LNCAP (cell line): ENCODE results near the gene KRTAP20-3.

Source experiments
- TF ChIP-seq, protein P1 (sequence below): fragments of 450-650 bp; IDR thresholded peaks from 2 replicates; pipeline ENCODE4 v1.5.1; 2017; ENCODE audit warnings: mild to moderate bottlenecking

The KRTAP20-3 gene

DNA sequence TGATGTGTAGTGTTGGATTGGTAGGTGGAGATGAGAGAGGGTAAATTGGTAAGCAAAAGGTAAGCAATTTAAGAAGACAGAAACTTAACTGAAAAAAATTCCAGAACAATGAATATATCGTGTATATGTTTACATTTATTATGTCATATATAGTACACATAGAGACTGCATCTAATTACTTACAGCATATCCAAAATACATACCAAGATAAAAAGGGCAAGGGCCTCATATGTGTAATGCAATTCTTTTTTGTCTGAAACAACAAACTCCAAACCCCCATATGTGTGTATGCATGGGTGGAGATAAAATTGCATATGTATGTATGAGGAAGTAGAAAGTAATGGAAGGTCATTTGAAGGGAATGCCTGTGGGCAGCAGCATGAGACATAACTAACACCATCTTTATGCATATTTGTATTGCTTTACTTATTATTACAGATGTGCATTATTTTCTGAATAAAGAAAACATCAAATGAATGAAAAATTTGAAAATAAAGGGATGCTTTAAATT lies 4.3 kb downstream of the KRTAP20-3 start:
- TF ChIP-seq, protein P1, sequence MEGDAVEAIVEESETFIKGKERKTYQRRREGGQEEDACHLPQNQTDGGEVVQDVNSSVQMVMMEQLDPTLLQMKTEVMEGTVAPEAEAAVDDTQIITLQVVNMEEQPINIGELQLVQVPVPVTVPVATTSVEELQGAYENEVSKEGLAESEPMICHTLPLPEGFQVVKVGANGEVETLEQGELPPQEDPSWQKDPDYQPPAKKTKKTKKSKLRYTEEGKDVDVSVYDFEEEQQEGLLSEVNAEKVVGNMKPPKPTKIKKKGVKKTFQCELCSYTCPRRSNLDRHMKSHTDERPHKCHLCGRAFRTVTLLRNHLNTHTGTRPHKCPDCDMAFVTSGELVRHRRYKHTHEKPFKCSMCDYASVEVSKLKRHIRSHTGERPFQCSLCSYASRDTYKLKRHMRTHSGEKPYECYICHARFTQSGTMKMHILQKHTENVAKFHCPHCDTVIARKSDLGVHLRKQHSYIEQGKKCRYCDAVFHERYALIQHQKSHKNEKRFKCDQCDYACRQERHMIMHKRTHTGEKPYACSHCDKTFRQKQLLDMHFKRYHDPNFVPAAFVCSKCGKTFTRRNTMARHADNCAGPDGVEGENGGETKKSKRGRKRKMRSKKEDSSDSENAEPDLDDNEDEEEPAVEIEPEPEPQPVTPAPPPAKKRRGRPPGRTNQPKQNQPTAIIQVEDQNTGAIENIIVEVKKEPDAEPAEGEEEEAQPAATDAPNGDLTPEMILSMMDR = no peak

DNA sequence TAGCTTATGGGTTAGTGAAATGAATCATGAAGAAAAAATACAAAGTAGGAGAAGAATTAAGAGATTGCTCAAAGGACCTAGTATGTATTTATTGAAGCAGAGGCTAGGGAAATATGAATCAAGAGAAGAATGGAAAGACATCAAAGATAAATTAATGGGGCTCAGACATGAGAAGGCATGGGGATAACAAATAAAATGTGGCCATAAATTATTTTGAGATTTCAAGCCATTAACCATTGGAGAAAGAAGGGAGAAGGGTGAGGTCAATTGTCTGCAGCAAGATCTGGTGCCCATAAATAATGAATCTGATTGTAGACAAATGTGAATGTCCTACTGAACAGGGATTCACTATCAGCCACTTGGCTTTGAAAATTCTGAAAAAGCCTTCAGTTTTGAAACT lies 10.2 kb downstream of the KRTAP20-3 start:
- TF ChIP-seq, protein P1 = no peak

DNA sequence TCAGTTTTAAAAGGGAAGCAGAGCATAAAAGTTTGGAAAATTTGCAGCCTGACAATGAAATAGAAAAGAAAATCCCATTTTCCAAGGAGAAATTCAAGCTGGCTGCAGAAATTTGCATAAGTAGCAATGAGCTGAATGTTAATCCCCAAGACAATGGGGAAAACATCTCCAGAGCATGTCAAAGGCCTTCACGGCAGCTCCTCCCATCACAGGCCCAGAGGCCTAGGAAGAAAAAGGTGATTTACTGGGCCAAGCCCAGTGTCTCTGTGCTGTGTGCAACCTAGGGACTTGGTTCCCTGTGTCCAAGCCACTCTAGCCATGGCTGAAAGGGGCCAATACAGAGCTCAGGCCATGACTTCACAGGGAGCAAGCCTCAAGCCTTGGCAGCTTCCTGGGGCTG lies 26.1 kb downstream of the KRTAP20-3 start:
- TF ChIP-seq, protein P1 = no peak

DNA sequence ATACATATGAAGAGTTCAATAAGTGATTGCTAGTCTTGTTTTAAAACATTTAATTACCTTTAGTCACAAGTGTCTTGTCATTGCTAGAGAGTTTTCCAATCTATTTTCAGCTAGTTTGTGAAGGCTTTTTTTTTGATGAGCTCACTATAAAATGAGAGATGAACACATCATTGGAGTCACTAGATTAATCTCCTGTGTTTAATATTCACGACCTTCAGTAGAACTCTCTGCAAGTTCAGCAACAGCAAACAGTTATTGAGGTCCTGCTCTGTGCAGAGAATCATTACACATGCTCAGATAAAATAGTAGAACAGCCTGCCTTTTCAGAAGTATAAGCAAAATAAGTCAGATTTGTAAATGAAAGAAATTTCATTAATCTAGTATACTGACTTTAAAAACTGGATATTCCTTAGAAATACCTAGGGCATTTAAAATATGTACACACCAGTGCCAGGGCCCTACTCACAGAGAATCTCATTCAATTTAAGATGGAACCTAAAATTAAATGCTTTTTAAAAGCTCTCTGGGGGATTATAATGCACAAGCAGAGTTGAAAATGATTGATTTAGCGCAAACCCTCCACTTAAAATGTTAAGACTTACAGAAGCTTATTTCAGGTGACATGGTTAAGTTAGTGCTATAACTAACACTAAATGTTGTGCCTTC lies 30.5 kb downstream of the KRTAP20-3 start:
- TF ChIP-seq, protein P1 = no peak

DNA sequence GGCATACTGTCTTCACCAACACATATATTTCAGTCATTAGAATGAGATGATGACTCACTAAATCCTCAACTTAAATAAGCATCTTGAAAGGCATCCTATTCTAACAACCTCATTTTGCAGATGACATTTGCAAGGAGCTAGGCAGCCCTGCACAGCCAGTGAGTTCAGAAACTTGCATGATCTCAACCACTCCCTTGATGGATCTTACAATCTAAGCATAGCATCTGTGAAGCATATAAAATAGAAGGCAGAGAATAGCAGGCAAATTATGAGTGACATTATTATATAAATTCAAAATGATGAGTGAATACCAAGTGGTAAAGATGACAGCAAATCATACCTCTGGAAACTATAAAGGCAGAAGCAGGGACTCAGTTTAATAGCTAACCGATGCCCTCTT lies 31.6 kb downstream of the KRTAP20-3 start:
- TF ChIP-seq, protein P1 = no peak

DNA sequence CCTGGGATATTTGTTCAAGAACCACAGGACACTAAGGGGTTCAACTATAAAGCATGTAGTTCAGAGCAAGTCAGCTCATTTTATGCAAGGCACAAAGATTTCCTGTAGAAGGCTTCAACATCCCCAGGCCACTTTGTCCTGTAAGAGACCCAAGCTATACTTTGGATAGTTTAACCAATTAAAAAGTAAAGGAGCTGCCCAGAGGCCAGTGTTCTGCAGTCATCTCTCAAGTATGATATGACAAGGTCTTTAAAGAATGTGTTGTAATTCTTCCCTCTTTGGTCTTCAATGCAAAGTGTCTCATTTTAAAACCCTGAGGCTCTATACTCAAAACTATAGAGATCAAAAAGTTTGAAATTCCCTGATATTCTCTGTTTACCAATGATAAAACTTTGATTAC lies 34.1 kb downstream of the KRTAP20-3 start:
- TF ChIP-seq, protein P1 = no peak

DNA sequence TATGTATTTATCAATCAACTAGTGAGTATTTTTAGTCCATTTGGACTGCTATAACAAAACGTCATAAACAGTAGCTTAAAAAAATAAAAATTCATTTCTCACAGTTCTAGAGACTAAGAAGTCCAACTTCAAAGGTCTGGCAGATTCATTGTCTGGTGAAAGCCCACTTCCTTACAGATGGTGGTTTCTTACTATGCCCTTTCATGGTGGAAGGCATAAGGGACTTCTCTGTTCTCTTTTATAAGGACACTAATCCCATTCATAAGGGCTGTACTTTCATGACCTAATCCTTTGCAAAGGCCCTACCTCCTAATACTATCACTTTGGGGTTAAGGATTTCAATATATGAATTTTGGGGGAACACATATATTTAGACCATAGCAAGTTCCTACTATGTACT lies 37.9 kb downstream of the KRTAP20-3 start:
- TF ChIP-seq, protein P1 = no peak

DNA sequence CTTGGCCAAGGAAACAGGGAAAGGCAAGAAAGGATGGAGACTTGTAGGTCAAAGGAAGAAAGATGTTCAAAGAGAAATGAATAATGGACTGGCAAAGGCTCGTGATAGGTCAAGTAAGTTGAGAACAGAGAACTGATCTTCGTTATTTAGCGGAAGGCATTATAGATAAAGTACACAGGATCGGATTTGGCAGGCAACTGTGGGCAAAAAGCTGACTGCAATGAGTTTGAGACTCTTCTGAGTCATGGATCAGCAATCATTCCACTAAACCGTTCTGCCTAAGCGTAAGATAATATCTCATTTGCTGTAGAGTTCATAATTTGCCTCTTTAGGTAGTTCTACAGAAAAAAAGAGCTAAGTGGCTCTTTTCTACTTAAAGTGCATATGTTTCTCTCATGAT lies 41.8 kb downstream of the KRTAP20-3 start:
- TF ChIP-seq, protein P1 = no peak
